Measurements from ENCODE around the gene OR2AG1.
"Not testable (repeated sequence)": the region's sequence is repeated elsewhere in the genome, so short reads cannot be mapped to it uniquely, and the experiment has no call there.

OR2AG1 gene

DNA sequence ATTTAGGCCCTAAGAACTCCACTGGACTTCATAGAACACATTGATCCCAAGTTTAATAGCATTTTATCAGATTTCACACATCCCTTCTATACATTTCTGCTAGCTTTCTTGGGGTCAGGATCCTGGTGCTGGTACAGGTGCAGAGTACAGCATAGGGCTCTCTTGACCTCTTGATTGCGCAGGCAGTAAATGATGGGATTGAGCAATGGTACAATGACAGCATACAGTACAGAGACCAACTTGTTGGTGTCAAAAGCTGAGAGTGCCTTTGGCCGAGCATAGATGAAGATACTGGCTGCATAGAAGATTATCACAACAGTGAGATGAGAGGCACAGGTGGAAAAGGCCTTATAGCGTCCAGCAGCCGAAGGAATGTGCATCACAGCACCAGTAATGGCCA lies 11.8 kb downstream of the OR2AG1 start:
- DNase-seq (ENCODE audit: low spot score), result no peak

DNA sequence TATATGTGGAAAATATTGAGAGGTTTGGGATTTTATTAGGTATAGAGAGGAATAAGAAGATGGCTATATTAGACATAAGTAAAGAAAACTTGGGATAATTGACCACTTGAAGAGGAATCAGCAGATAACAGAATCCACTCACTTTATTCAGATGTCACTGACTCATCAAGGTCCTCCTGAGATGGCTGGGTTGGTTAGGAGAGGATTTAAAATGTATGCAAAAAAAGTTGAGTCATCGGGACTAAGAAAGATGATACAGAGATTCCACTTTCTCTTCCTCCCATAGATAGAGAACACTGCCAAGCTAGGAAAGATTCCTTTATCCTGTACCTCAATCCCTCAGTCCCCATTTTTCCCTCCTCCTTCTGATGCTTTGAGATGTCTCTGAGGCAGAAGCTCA lies 16.6 kb downstream of the OR2AG1 start, which contains the start of gene OR6A2:
Gene OR6A2 (minus strand): TSS at position 288 of the 400 bp plus-strand sequence. CDS start 3,981 bp downstream, outside the sequence.
- no peak for DNase-seq (ENCODE audit: low spot score)

DNA sequence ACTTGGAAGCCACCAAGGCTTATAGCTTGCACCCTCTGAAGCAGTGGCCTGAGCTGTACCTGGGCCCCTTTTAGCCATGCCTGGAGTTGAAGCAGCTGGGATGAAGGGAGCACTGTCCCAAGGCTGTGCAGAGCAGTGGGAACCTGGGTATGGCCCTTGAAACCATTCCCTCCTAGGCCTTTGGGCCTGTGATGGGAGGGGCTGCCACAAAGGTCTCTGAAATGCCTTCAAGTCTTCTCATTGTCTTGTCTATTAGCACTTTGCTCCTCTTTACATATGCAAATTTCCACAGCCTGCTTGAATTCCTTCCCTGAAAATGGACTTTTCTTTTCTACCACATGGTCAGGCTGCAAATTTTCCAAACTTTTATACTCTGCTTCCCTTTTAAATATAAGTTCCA lies 18.3 kb downstream of the OR2AG1 start:
- DNase-seq (ENCODE audit: low spot score), result not testable (repeated sequence)

DNA sequence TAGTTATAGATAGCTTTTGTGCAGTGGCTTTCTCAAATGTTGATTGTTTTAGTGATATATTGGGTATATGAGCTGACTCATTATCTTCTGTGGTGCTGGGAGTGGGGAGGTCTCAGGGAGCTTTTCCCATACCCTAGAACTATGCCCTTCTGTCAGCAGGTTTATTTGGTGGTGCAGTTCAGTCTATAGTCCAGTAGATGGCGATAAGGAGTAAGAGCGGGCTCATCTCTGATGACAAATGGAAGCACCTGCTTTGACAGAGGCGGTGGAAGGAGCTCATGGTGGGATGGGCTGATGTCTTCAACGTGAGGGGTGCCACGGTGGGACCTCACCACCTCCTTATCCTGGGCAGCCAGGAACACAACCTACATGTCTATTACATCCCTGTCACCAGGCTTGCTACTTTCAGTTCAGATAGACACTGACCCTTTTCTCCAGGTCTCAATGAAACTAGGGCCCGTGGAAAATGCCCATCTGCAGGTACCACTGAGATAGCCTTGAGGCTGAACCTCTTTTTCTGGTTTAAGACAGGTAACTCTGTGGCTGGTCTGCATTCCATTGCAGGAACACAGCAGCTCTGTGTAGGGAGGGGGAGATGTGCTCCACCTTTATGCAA lies 29.7 kb downstream of the OR2AG1 start:
- peak; percentile 36 for DNase-seq (ENCODE audit: low spot score)

DNA sequence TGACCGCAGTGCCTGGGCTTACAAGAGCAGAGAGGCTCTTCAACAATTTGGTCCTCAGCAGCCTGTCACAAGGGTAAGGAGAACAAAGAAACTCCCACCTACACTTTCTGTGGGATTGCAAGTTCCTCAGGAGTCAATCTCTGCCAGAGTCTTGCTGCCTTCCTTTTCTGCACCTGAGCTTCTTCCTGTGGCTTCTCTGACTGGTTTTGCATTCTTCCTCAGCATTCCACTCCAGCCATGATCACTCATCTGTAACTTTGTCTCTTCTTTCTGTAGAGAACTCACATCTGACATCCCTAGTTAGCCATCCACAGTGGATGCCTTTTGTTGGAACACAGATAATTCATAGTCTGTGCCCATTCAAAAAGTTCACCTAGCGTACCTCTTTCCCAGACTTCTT lies 30.8 kb downstream of the OR2AG1 start:
- DNase-seq (ENCODE audit: low spot score), result no peak

DNA sequence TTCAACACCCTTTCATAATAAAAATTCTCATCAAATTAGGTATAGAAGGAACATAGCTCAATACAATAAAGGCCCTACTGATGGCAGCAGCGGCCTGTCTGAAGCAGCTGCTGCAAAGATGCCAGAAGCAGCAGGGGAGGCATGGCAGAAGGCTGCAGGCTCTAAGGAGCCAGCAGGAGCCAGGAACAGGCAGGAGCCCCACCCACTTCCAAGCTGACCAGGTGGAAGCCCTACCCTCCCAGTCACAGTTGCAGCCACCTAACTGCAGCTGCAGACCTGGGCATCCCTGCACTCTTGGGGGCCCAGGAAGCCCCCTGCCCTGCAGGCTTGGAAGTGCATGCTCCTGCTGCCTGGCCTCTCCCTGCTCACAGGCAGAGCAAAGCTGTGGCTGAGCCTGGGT lies 34.9 kb downstream of the OR2AG1 start:
- DNase-seq (ENCODE audit: low spot score), result no peak

DNA sequence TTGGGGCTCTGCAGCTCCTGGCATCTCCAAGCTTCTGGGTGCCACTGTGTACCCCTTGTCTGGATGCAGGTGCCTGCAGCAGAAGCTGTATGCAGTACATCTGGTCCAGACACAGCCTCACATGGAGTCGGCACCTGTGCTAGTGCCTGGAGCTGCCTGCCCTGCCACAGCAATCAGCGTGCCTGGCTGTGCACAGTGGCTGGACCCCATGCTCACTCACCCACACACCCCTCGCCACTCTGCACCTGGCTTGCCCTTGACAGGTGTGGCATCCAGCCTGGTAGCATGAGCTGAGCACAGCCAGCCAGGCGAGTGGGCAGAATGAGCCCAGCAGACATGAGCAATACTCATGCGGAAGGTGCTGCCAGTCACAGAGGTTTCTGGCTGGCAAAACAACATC lies 36.1 kb downstream of the OR2AG1 start:
- DNase-seq (ENCODE audit: low spot score), result no peak

DNA sequence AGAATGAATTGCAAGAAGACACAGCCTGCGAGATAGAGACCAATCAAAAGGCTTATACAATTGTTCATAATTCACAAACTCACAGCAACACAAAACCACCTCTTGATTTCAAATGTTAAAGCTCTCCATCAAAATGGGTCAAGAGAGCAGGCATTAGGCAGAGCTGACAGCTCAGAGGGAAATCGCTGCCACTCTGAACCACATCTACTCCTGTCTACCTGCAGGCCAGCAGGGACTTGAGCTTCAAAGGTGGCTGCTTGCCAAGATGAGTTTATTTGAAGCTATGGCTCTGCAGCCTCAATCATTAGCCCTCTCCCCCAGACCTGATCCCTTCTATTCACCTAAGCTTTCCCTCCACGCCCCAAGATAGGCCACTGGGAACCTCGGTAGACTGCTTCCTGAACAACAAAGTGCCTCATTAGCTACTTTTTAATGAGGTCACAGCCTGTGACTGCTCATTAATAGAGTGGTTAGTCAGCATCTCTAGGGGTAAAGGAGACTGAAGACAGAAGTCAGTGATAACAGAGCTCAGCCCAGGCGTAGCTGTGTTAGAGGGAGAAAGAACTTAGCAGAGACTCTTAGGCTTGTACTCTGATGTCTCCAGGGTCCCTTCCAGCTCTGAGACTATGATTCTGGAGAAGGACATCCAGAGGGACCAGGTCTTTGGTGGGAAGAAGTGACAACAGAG lies 41.5 kb downstream of the OR2AG1 start:
- DNase-seq (ENCODE audit: low spot score), result no peak

DNA sequence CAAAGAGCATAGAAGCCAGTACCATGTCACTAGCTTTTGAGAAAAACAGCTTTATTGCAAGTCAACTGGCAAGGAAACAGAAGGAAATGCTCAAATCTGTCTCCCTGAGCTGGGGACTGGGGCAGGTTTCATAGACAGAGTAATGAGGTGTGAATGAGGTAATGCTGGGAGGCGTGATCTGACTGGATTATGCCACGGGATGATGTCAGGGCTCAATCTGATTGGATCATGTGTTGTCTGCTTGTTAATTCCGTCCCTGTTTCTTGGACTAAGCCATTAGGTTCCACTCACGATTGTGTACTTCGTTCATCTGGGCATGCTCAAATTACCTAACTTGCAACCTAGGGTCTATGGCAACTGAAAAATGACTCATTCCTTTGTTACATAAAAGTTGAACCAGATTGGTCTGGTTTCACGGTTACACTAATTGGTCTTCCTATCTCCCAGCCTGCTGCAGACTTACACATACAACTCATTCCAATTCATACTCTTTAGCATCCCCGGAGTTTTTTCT lies 42.5 kb downstream of the OR2AG1 start:
- no peak for DNase-seq (ENCODE audit: low spot score)

DNA sequence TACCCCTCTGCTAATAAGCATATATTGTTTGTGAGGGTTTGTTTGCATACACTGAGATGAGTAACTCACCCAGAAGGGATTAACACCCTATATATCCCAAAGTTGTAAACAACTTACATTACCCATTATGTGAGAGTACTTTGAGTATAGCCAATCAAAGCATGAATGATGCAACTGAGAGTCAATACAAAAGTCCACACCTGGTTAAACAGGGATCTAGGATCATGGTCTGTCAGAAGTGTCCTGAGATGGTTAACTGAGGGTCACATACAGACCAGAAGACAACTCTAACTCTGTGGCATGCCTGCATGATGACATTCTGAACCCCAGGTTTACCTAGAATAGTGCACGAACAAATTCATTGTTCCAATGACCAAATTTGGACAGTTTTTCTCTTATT lies 45.3 kb downstream of the OR2AG1 start:
- DNase-seq (ENCODE audit: low spot score), result no peak

DNA sequence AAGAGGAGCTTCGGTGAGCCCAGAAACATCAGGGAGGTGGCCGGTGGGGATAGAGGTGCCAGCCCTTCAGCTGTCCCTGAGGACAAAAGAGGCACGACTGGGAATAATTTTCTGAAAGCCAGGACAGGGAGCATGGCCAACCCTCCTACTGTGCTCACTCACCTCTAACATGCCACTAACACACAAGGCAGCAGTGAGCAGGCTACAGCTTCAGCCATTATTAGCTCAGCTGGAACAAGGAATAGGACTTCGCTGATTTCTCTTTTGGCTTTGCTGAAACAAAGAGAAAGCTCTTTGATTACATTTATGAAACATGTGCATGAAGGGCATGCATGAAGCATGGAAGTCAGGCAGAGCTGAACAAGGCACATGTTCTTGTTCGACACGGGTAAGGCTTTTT lies 50.5 kb downstream of the OR2AG1 start:
- no peak for DNase-seq (ENCODE audit: low spot score)

DNA sequence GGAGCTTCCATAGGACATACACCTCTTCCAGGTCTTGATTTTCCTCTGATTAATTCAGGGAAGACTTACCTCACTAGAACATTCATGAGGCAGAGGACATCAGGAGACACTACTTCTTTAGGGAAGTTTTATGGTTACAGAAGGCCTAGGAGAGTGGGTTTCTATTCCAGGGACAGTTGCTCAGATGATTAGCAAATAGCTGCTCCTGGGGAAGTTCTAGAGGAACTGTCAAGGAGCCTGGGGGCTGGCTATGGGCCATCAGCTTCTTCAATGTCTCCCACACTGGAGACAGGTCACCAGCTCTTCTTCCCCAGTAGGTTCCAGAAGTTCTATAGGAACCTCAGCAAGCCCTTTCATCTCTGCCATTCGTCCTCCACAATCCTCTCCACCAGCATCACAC lies 51.2 kb downstream of the OR2AG1 start:
- DNase-seq (ENCODE audit: low spot score), result no peak

All from hepatic stellate cell (primary cell).